K562 (cell line): ENCODE results near the gene POLR3C. TPM values are rescaled to one million over a fixed set of nuclear protein-coding genes. Genes with fewer than 3 reads are reported as not detected.

Experiments
- HDAC3 ChIP-seq: fragments of 450-650 bp; IDR thresholded peaks from 2 replicates; pipeline ENCODE4 v1.6.1; 2018; ENCODE audit warnings: borderline replicate concordance, mild to moderate bottlenecking, moderate library complexity; ENCODE audit not compliant: partially characterized antibody
- polyA plus RNA-seq, 8 experiments: library from polyadenylated mRNA; depleted of rRNA in 4 of 8; stranded (reverse) in 5 of 8; unstranded in 3 of 8; fragments of >200 nt; fragmentation: Nextera tagmentation in 2 of 8; fragmentation: Illumina TruSeq in 1 of 8; extraction: Ambion mirVana in 2 of 8; extraction: Trizol in 1 of 8; gene quantifications; 2 replicates each; pipeline versions ENCODE4 v1.2.1 to v1.2.3, GENCODE V29; 2011 to 2014; ENCODE audit warnings: inconsistent platforms in 1 of 8, missing spikeins in 1 of 8
- total RNA-seq, 7 experiments: library from RNA; depleted of rRNA in 6 of 7; stranded (reverse); fragments of >200 nt in 6 of 7; fragmentation: Illumina TruSeq in 2 of 7; extraction: Trizol in 2 of 7; gene quantifications; 2 replicates each; pipeline versions ENCODE4 v1.2.1 to v1.2.3, GENCODE V29; 2011 to 2021; ENCODE audit warnings: low replicate concordance in 1 of 7
- TF ChIP-seq, protein P1 (sequence below): fragments of 250-450 bp; sonication (Bioruptor Pico); IDR thresholded peaks from 2 replicates; pipeline ENCODE4 v1.5.0; 2021; ENCODE audit warnings: mild to moderate bottlenecking, moderate library complexity
- TF ChIP-seq, protein P2 (sequence below): fragments of 450-650 bp; IDR thresholded peaks from 2 replicates; pipeline ENCODE4 v1.6.1; 2016; ENCODE audit warnings: low read depth

POLR3C gene
- total and polyA plus RNA-seq, 9 of the 15 experiments (the other 6 are each of a cell fraction or from before 2014, with no cell fraction given) = 19.7 to 64.1 (median 45.2) TPM

DNA sequence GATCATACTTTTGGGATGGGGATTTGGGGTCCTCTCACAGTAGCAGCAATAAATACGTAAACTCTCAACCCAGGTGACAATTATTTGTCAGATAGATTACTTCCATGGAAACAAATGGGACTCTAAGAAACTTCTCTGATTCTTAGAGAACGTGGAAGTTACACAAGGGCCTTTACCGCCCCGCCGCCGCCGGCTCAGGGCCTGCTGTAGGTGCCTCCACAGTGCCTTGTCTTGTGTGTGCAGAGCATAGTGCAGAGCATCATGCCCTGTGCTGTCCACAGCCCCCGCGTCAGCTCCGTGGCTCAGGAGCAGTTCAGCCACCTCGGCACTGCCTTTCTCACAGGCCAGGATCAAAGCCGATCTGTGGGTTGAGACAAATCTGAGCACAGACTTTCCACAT is 50.6 kb downstream of the POLR3C start (continued):
- TF ChIP-seq, protein P1, sequence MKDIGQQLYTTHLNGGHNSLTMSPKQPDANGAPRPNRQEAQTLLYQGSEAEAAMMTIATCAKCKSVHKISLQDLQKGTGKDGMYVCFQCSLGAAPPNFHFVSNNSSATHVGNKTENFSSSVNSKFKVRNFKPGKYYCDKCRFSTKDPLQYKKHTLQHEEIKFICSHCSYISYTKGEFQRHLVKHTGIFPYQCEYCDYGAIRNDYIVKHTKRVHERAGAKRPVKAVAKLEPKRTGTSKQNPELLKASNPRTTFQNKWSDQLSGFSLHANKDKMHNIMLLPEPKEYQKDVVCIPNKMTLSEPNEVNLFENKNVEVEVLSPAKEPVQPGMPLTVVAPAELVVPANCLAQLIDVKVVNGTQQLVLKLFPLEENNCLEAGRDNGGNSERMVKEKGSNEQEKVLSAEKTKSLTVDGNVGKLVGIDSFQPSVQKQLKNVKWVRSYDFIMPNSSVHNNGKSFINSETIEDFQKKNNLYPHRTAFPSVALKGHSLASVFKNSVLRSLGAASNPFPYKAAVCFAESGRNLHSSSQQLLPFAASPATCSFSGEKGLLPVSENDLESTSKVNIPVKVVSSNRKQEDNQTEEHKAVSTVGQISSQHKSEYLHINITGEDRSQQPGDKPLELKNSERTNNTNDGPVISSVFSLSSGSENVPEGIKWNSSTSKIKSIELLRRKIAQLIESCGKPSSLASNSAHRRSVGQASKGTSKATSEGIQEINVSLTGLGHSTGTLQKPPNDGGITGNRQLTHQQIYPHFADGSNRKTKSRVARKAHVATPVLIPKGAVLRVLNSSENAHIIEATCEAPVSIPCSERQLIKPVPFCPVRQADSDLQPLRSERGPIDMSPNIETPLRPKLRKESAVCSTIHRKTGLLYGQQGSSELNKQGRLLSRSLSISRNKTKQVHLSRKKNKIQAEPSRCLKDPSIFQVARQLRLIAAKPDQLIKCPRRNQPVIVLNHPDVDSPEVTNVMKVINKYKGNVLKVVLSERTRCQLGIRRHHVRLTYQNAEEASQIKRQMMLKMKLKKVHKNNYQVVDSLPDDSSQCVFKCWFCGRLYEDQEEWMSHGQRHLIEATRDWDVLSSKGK (CRISPR knock-in tag) = no peak
- no peak for TF ChIP-seq HDAC3
- TF ChIP-seq, protein P2, sequence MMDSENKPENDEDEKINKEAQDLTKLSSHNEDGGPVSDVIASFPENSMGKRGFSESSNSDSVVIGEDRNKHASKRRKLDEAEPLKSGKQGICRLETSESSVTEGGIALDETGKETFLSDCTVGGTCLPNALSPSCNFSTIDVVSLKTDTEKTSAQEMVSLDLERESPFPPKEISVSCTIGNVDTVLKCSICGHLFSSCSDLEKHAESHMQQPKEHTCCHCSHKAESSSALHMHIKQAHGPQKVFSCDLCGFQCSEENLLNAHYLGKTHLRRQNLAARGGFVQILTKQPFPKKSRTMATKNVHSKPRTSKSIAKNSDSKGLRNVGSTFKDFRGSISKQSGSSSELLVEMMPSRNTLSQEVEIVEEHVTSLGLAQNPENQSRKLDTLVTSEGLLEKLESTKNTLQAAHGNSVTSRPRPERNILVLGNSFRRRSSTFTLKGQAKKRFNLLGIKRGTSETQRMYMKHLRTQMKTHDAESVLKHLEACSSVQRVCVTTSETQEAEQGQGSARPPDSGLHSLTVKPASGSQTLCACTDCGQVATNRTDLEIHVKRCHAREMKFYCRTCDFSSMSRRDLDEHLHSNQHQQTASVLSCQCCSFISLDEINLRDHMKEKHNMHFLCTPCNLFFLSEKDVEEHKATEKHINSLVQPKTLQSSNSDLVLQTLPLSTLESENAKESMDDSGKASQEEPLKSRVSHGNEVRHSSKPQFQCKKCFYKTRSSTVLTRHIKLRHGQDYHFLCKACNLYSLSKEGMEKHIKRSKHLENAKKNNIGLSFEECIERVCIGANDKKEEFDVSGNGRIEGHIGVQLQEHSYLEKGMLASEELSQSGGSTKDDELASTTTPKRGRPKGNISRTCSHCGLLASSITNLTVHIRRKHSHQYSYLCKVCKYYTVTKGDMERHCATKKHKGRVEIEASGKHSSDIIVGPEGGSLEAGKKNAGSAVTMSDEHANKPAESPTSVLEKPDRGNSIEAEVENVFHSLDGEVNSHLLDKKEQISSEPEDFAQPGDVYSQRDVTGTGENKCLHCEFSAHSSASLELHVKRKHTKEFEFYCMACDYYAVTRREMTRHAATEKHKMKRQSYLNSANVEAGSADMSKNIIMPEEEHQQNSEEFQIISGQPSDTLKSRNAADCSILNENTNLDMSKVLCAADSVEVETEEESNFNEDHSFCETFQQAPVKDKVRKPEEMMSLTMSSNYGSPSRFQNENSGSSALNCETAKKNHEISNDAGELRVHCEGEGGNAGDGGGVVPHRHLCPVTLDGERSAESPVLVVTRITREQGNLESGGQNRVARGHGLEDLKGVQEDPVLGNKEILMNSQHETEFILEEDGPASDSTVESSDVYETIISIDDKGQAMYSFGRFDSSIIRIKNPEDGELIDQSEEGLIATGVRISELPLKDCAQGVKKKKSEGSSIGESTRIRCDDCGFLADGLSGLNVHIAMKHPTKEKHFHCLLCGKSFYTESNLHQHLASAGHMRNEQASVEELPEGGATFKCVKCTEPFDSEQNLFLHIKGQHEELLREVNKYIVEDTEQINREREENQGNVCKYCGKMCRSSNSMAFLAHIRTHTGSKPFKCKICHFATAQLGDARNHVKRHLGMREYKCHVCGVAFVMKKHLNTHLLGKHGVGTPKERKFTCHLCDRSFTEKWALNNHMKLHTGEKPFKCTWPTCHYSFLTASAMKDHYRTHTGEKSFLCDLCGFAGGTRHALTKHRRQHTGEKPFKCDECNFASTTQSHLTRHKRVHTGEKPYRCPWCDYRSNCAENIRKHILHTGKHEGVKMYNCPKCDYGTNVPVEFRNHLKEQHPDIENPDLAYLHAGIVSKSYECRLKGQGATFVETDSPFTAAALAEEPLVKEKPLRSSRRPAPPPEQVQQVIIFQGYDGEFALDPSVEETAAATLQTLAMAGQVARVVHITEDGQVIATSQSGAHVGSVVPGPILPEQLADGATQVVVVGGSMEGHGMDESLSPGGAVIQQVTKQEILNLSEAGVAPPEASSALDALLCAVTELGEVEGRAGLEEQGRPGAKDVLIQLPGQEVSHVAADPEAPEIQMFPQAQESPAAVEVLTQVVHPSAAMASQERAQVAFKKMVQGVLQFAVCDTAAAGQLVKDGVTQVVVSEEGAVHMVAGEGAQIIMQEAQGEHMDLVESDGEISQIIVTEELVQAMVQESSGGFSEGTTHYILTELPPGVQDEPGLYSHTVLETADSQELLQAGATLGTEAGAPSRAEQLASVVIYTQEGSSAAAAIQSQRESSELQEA = no peak
